PC-3 (cell line): ENCODE measurements around the gene ADAT3.

ENCODE experiments used
- CTCF ChIP-seq: fragments of 300-600 bp; sonication (generic); conservative IDR thresholded peaks from 2 replicates; pipeline ENCODE4 v1.5.1; 2017; ENCODE audit warnings: antibody characterized with exemption, low read depth, mild to moderate bottlenecking, low read length
- EZH2 ChIP-seq: fragments of 300-600 bp; sonication (generic); IDR thresholded peaks from one replicate; pipeline ENCODE4 v1.6.1; 2017; ENCODE audit warnings: antibody characterized with exemption, mild to moderate bottlenecking, low read length; ENCODE audit not compliant: unreplicated experiment
- EZH2phosphoT487 ChIP-seq: fragments of 300-600 bp; sonication (generic); IDR thresholded peaks from 2 replicates; pipeline ENCODE4 v1.6.1; 2018; ENCODE audit warnings: mild to moderate bottlenecking, antibody characterized with exemption, low read length, borderline replicate concordance

GRCh38 chr19:1956868-1957492 is 51.8 kb downstream of the ADAT3 start:
- no peak for TF ChIP-seq CTCF
- no peak for TF ChIP-seq EZH2
- TF ChIP-seq EZH2phosphoT487: no peak
